K562 (cell line): Measurements from ENCODE around the gene UBR3. TPM values are rescaled to one million over a fixed set of nuclear protein-coding genes. Genes with fewer than 3 reads are reported as not detected.
A peak's percentile ranks its signal among the peaks of the same experiment; 100 is the strongest.

Source experiments
- CBFA2T2 ChIP-seq: fragments of 450-650 bp; conservative IDR thresholded peaks from 2 replicates; pipeline ENCODE4 v1.6.1; 2017; ENCODE audit warnings: mild to moderate bottlenecking
- CCAR2 ChIP-seq: fragments of 200-400 bp; formaldehyde crosslinking; IDR thresholded peaks from 2 replicates; pipeline ENCODE4 v1.6.1; 2017; ENCODE audit warnings: mild to moderate bottlenecking, low read depth, low read length
- DDX20 ChIP-seq: fragments of 450-650 bp; IDR thresholded peaks from 2 replicates; pipeline ENCODE4 v1.6.1; 2016; ENCODE audit warnings: missing genetic modification characterization, low read depth, mild to moderate bottlenecking, missing compliant biosample characterization, moderate library complexity
- GTF2A2 ChIP-seq: IDR thresholded peaks from 2 replicates; pipeline ENCODE4 v1.6.1; 2016; ENCODE audit warnings: mild to moderate bottlenecking, missing genetic modification characterization, missing compliant biosample characterization
- HIVEP1 ChIP-seq: fragments of 250-450 bp; sonication (Bioruptor Pico); IDR thresholded peaks from 2 replicates; pipeline ENCODE4 v1.4.0; 2020; ENCODE audit warnings: mild to moderate bottlenecking
- HNRNPUL1 ChIP-seq: fragments of 200-400 bp; formaldehyde crosslinking; IDR thresholded peaks from 2 replicates; pipeline ENCODE4 v1.6.1; 2017; ENCODE audit warnings: low read length
- KLF10 ChIP-seq: fragments of 250-450 bp; sonication (Bioruptor Pico); IDR thresholded peaks from 2 replicates; pipeline ENCODE4 v1.6.1; 2021; ENCODE audit warnings: matching md5 sums
- NKRF ChIP-seq: fragments of 450-650 bp; IDR thresholded peaks from 2 replicates; pipeline ENCODE4 v1.6.1; 2016; ENCODE audit warnings: borderline replicate concordance
- SIN3B ChIP-seq: fragments of 450-650 bp; IDR thresholded peaks from 2 replicates; pipeline ENCODE4 v1.6.1; 2017; ENCODE audit warnings: low read depth, mild to moderate bottlenecking, moderate library complexity
- ZBTB17 ChIP-seq: fragments of 450-650 bp; formaldehyde crosslinking; IDR thresholded peaks from 2 replicates; pipeline ENCODE4 v1.4.0; 2020; ENCODE audit warnings: mild to moderate bottlenecking
- ZKSCAN8 ChIP-seq: fragments of 200-800 bp; sonication (Bioruptor generic); IDR thresholded peaks from 2 replicates; pipeline ENCODE4 v1.6.1; 2016; ENCODE audit warnings: missing genetic modification characterization, missing compliant biosample characterization
- ZNF384 ChIP-seq: IDR thresholded peaks from 2 replicates; pipeline ENCODE4 v1.6.1; 2012; ENCODE audit warnings: low read depth, low read length, improper control_type of control experiment
- ZNF561 ChIP-seq: fragments of 450-650 bp; formaldehyde crosslinking; conservative IDR thresholded peaks from 2 replicates; pipeline ENCODE4 v1.4.0; 2020; ENCODE audit warnings: mild to moderate bottlenecking, moderate library complexity
- polyA plus RNA-seq, 8 experiments: library from polyadenylated mRNA; depleted of rRNA in 4 of 8; stranded (reverse) in 5 of 8; unstranded in 3 of 8; fragments of >200 nt; fragmentation: Nextera tagmentation in 2 of 8; fragmentation: Illumina TruSeq in 1 of 8; extraction: Ambion mirVana in 2 of 8; extraction: Trizol in 1 of 8; gene quantifications; 2 replicates each; pipeline versions ENCODE4 v1.2.1 to v1.2.3, GENCODE V29; 2011 to 2014; ENCODE audit warnings: inconsistent platforms in 1 of 8, missing spikeins in 1 of 8
- total RNA-seq, 7 experiments: library from RNA; depleted of rRNA in 6 of 7; stranded (reverse); fragments of >200 nt in 6 of 7; fragmentation: Illumina TruSeq in 2 of 7; extraction: Trizol in 2 of 7; gene quantifications; 2 replicates each; pipeline versions ENCODE4 v1.2.1 to v1.2.3, GENCODE V29; 2011 to 2021; ENCODE audit warnings: low replicate concordance in 1 of 7
- TF ChIP-seq, protein P1 (sequence below): fragments of 250-450 bp; sonication (Bioruptor Pico); IDR thresholded peaks from 2 replicates; pipeline ENCODE4 v1.8.0; 2022; ENCODE audit warnings: moderate library complexity, mild to moderate bottlenecking, inconsistent platforms
- TF ChIP-seq, protein P2 (sequence below): fragments of 250-450 bp; sonication (Bioruptor Pico); IDR thresholded peaks from 2 replicates; pipeline ENCODE4 v1.4.0; 2020
- TF ChIP-seq, protein P3 (sequence below): sonication (generic); IDR thresholded peaks from 2 replicates; pipeline ENCODE4 v1.6.1; 2016
- TF ChIP-seq, protein P4 (sequence below): fragments of 250-450 bp; sonication (Bioruptor Pico); IDR thresholded peaks from 2 replicates; pipeline ENCODE4 v1.5.1; 2021; ENCODE audit warnings: mild to moderate bottlenecking

The UBR3 gene
- total and polyA plus RNA-seq, 9 of the 15 experiments (the other 6 are each of a cell fraction or from before 2014, with no cell fraction given) = 14.4 to 63.5 (median 40.4) TPM

DNA sequence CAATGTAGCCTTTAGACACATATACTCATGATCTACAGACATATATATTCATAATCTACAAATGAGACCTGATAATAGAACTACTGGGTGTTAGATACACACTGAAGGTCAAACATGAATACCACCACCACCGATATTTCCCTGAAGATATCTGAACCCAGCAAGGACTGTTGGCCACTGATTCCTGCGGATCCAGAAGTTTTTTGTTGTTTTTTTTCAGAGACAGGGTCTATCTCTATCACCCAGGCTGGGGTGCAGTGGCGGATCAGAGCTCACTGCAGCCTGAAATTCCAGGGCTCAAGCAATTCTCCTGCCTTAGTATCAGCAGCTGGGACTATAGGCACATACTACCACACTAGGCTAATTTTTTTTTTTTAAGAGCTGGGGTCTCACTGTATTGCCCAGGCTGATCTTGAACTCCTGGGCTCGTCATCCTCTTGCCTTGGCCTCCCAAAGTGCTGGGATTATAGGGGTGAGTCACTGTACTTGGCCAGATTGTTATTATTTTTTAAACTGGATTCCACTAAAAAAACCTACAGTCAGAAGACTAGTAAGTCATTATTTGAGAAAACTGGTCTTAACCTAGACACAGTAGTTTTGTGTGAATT lies 4.4 kb upstream of the UBR3 start (continued):
- TF ChIP-seq DDX20 (tag) (no peak), HIVEP1 (CRISPR knock-in tag) (no peak), ZNF561 (CRISPR knock-in tag) (no peak), ZNF384 (0 out of 2 replicates have a peak, but pooled peaks have one; percentile 8), ZBTB17 (CRISPR knock-in tag) (no peak), HNRNPUL1 (no peak), GTF2A2 (no peak), CCAR2 (no peak), ZKSCAN8 (CRISPR knock-in tag) (no peak), CBFA2T2 (peak; percentile 62), KLF10 (CRISPR knock-in tag) (no peak), NKRF (no peak), SIN3B (no peak)
- TF ChIP-seq, protein P1, sequence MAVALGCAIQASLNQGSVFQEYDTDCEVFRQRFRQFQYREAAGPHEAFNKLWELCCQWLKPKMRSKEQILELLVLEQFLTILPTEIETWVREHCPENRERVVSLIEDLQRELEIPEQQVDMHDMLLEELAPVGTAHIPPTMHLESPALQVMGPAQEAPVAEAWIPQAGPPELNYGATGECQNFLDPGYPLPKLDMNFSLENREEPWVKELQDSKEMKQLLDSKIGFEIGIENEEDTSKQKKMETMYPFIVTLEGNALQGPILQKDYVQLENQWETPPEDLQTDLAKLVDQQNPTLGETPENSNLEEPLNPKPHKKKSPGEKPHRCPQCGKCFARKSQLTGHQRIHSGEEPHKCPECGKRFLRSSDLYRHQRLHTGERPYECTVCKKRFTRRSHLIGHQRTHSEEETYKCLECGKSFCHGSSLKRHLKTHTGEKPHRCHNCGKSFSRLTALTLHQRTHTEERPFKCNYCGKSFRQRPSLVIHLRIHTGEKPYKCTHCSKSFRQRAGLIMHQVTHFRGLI (CRISPR knock-in tag) = no peak
- TF ChIP-seq, protein P2, sequence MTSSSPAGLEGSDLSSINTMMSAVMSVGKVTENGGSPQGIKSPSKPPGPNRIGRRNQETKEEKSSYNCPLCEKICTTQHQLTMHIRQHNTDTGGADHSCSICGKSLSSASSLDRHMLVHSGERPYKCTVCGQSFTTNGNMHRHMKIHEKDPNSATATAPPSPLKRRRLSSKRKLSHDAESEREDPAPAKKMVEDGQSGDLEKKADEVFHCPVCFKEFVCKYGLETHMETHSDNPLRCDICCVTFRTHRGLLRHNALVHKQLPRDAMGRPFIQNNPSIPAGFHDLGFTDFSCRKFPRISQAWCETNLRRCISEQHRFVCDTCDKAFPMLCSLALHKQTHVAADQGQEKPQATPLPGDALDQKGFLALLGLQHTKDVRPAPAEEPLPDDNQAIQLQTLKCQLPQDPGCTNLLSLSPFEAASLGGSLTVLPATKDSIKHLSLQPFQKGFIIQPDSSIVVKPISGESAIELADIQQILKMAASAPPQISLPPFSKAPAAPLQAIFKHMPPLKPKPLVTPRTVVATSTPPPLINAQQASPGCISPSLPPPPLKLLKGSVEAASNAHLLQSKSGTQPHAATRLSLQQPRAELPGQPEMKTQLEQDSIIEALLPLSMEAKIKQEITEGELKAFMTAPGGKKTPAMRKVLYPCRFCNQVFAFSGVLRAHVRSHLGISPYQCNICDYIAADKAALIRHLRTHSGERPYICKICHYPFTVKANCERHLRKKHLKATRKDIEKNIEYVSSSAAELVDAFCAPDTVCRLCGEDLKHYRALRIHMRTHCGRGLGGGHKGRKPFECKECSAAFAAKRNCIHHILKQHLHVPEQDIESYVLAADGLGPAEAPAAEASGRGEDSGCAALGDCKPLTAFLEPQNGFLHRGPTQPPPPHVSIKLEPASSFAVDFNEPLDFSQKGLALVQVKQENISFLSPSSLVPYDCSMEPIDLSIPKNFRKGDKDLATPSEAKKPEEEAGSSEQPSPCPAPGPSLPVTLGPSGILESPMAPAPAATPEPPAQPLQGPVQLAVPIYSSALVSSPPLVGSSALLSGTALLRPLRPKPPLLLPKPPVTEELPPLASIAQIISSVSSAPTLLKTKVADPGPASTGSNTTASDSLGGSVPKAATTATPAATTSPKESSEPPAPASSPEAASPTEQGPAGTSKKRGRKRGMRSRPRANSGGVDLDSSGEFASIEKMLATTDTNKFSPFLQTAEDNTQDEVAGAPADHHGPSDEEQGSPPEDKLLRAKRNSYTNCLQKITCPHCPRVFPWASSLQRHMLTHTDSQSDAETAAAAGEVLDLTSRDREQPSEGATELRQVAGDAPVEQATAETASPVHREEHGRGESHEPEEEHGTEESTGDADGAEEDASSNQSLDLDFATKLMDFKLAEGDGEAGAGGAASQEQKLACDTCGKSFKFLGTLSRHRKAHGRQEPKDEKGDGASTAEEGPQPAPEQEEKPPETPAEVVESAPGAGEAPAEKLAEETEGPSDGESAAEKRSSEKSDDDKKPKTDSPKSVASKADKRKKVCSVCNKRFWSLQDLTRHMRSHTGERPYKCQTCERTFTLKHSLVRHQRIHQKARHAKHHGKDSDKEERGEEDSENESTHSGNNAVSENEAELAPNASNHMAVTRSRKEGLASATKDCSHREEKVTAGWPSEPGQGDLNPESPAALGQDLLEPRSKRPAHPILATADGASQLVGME (CRISPR knock-in tag) = no peak
- TF ChIP-seq, protein P3, sequence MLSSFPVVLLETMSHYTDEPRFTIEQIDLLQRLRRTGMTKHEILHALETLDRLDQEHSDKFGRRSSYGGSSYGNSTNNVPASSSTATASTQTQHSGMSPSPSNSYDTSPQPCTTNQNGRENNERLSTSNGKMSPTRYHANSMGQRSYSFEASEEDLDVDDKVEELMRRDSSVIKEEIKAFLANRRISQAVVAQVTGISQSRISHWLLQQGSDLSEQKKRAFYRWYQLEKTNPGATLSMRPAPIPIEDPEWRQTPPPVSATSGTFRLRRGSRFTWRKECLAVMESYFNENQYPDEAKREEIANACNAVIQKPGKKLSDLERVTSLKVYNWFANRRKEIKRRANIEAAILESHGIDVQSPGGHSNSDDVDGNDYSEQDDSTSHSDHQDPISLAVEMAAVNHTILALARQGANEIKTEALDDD = no peak; the same call in 1 of the 2 replicates
- TF ChIP-seq, protein P4, sequence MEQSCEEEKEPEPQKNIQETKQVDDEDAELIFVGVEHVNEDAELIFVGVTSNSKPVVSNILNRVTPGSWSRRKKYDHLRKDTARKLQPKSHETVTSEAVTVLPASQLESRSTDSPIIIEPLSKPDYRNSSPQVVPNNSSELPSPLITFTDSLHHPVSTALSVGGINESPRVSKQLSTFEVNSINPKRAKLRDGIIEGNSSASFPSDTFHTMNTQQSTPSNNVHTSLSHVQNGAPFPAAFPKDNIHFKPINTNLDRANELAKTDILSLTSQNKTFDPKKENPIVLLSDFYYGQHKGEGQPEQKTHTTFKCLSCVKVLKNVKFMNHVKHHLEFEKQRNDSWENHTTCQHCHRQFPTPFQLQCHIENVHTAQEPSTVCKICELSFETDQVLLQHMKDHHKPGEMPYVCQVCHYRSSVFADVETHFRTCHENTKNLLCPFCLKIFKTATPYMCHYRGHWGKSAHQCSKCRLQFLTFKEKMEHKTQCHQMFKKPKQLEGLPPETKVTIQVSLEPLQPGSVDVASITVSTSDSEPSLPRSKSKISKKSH (CRISPR knock-in tag) = no peak
